ENCODE measurements around the gene CDYL2.

DNA sequence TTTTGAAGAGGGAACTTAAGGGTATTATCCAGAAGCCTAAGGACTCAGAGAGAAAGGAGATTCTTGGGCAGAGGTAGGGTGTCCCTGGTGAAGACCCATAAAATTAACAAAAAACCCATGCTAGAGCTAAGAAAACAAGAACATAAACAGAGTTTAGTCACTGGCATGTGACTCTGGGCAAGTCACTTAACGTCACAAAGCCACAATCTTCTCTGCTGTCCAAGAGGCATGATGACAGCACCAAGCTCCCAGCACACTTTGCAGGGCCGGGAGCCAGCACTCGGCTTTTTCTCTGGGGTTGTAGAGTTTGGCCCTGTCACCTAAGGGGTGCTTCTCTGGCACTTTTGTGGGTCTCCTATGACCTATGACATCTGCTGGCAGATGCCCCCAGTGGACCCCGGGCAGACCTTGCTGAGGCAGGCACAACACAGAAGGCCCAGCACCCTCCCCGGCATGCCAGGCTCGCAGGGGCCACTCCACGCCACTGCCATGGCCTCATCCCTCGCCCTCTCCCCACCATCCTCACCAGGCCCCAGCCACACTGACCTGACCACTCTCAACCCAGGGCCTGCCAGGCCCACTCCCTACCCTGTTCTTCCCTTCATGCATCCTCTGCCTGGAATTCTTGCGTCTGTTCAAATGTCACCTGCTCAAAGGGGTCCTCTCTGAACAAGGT is 193.8 kb downstream of the CDYL2 start:
- TF ChIP-seq, protein P1, sequence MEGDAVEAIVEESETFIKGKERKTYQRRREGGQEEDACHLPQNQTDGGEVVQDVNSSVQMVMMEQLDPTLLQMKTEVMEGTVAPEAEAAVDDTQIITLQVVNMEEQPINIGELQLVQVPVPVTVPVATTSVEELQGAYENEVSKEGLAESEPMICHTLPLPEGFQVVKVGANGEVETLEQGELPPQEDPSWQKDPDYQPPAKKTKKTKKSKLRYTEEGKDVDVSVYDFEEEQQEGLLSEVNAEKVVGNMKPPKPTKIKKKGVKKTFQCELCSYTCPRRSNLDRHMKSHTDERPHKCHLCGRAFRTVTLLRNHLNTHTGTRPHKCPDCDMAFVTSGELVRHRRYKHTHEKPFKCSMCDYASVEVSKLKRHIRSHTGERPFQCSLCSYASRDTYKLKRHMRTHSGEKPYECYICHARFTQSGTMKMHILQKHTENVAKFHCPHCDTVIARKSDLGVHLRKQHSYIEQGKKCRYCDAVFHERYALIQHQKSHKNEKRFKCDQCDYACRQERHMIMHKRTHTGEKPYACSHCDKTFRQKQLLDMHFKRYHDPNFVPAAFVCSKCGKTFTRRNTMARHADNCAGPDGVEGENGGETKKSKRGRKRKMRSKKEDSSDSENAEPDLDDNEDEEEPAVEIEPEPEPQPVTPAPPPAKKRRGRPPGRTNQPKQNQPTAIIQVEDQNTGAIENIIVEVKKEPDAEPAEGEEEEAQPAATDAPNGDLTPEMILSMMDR (conservative IDR thresholded peaks at IDR 0.05; ENCODE audit: low read length) = no peak
- no peak for TF ChIP-seq EZH2phosphoT487 (IDR thresholded peaks at IDR 0.05; ENCODE audit: borderline replicate concordance, low read depth, low read length)
